ENCODE data around the gene HJV. TPM values are rescaled to one million over a fixed set of nuclear protein-coding genes. Genes with fewer than 3 reads are reported as not detected.

HJV gene
- total RNA-seq, 1 experiment from 2014 or later: not detected

- TF ChIP-seq POLR2AphosphoS5 (IDR thresholded peaks at IDR 0.05; ENCODE audit: low read depth, low read length): peak; percentile 70; the same call in 1 of the 2 replicates
- TF ChIP-seq REST (IDR thresholded peaks at IDR 0.05; ENCODE audit: insufficient read depth in 1 of 2, low read depth in 2 of 2, low read length in 1 of 2): no peak
- 0 out of 2 replicates have a peak, but pooled peaks have one; percentile 80 for TF ChIP-seq SIN3A (IDR thresholded peaks at IDR 0.05; ENCODE audit: borderline replicate concordance, insufficient read depth, low read depth, low read length)
- TF ChIP-seq TCF7L2 (IDR thresholded peaks at IDR 0.05; ENCODE audit: low read depth, low read length): 0 out of 2 replicates have a peak, but pooled peaks have one; percentile 31
- intact Hi-C loops (cut with micrococcal nuclease; ENCODE audit: unreplicated experiment): no loop called here
- peak; percentile 100 for ATAC-seq
Observed at GRCh38 chr1:145996433-145997015, 25.0 kb downstream of the HJV start, which contains the start of gene TXNIP. Gene TXNIP (minus strand): TSS chr1:145996579. CDS start chr1:145996266, 313 bp downstream.

GRCh38 chr1:145995964-145996432 is 25.5 kb downstream of the HJV start:
- Histone ChIP-seq H3K9me3 (ENCODE audit: control insufficient read depth, insufficient read depth, low read depth, low read length) (no peaks in the 10 kb centered on the region), H3K36me3 (ENCODE audit: control insufficient read depth, insufficient read depth, low read length) (peaks cover 2% of the 10 kb centered on the region; the same call in 1 of the 2 replicates), H3K4me3 (ENCODE audit: low read depth in 2 of 2, low read length in 2 of 2) (peak overlapping the region; percentile 61 to 73), H3K27me3 (ENCODE audit: control insufficient read depth, insufficient read depth, low read length) (no peaks in the 10 kb centered on the region; the same call in 1 of the 2 replicates), H3K27ac (ENCODE audit: low read length) (peak overlapping the region; percentile 84), H3K4me1 (ENCODE audit: control insufficient read depth, insufficient read depth, low read length) (peaks cover 16% of the 10 kb centered on the region)
- ChIA-PET POLR2A (interaction anchor here (0.6 kb wide), 1 partner anchor 381 kb away, joined by 3 read pairs; no protein-coding TSS in a partner anchor), CTCF (interaction anchor here (1.6 kb wide), 1 partner anchor 11 kb away, joined by 5 read pairs; no protein-coding TSS in a partner anchor)
- ATAC-seq: no peak
- TF ChIP-seq CTCF (IDR thresholded peaks at IDR 0.05): no peak
- TF ChIP-seq TCF7L2 (IDR thresholded peaks at IDR 0.05; ENCODE audit: low read depth, low read length): no peak
- no peak for TF ChIP-seq POLR2AphosphoS5 (IDR thresholded peaks at IDR 0.05; ENCODE audit: low read depth, low read length)
- no peak for TF ChIP-seq REST (IDR thresholded peaks at IDR 0.05; ENCODE audit: insufficient read depth in 1 of 2, low read depth in 2 of 2, low read length in 1 of 2)
- TF ChIP-seq SIN3A (IDR thresholded peaks at IDR 0.05; ENCODE audit: borderline replicate concordance, insufficient read depth, low read depth, low read length): no peak
- no peak for DNase-seq (ENCODE audit: low read depth, low spot score)
- in situ Hi-C loops (cut with HindIII; ENCODE audit: low pct_unique_long_range_greater_than_20kb, low sequenced_read_pairs) (no loop called here), intact Hi-C loops (cut with micrococcal nuclease; ENCODE audit: unreplicated experiment) (no loop called here)
- BruUV-seq (replicated peaks): no TSS peak

More at GRCh38 chr1:145996433-145997015, 25.0 kb downstream of the HJV start, which contains the start of gene TXNIP:
- in situ Hi-C loops (cut with HindIII; ENCODE audit: low pct_unique_long_range_greater_than_20kb, low sequenced_read_pairs): no loop called here
- H3K4me1 ChIP-seq (ENCODE audit: control insufficient read depth, insufficient read depth, low read length): peaks cover 16% of the 10 kb centered on the region
- no TSS peak for BruUV-seq (replicated peaks)
- no peak for DNase-seq (ENCODE audit: low read depth, low spot score)
- H3K4me3 ChIP-seq (ENCODE audit: low read depth in 2 of 2, low read length in 2 of 2): peak within 1 kb of the TSS; percentile 61 to 73
- H3K9me3 ChIP-seq (ENCODE audit: control insufficient read depth, insufficient read depth, low read depth, low read length): no peaks in the 10 kb centered on the region
- H3K27me3 ChIP-seq (ENCODE audit: control insufficient read depth, insufficient read depth, low read length): no peaks in the 10 kb centered on the region; the same call in 1 of the 2 replicates
- POLR2A ChIA-PET: interaction anchor here (0.6 to 0.7 kb wide), 3 partner anchors 17 to 380 kb away, joined by 3 to 4 read pairs (median 3); no protein-coding TSS in a partner anchor
- H3K27ac ChIP-seq (ENCODE audit: low read length): peak within 1 kb of the TSS; percentile 84
- CTCF ChIA-PET: interaction anchor here (1.6 kb wide), 1 partner anchor 11 kb away, joined by 5 read pairs; no protein-coding TSS in a partner anchor
- H3K36me3 ChIP-seq (ENCODE audit: control insufficient read depth, insufficient read depth, low read length): peaks cover 2% of the 10 kb centered on the region; the same call in 1 of the 2 replicates

Data from Panc1 (cell line).